ENCODE results near the gene CDK2. TPM values are rescaled to one million over a fixed set of nuclear protein-coding genes. Genes with fewer than 3 reads are reported as not detected.
"Not testable (repeated sequence)": the region's sequence is repeated elsewhere in the genome, so short reads cannot be mapped to it uniquely, and the experiment has no call there.

CDK2 gene
- polyA plus RNA-seq, 4 donors = 7.6 to 69.3 (median 15.3) TPM

GRCh38 chr12:55991110-55991509 is 24.5 kb downstream of the CDK2 start:
- no peak overlapping the region for H3K27ac ChIP-seq (ENCODE audit: low read depth in 1 of 3, low read length in 2 of 3)
- WGBS, 3 donors = 80 to 90% (median 90%) methylated on average over 3 of the region's 3 CpGs
- DNase-seq = no peak
- H3K9me3 ChIP-seq (ENCODE audit: control insufficient read depth in 2 of 2, insufficient read depth in 1 of 2, low read depth in 1 of 2, low read length in 1 of 2) = no peaks in the 10 kb centered on the region
- H3K4me3 ChIP-seq (ENCODE audit: low read depth in 1 of 3, low read length in 3 of 3) = no peak overlapping the region
- peaks cover 14 to 71% (median 31%) of the 10 kb centered on the region in 3 donors for H3K36me3 ChIP-seq (ENCODE audit: control insufficient read depth in 3 of 3, insufficient read depth in 2 of 3, low read depth in 1 of 3, low read length in 3 of 3)
- no peak for FAIRE-seq
- peaks cover 0 to 29% (median 0%) of the 10 kb centered on the region in 3 donors for H3K4me1 ChIP-seq (ENCODE audit: control insufficient read depth in 3 of 3, insufficient read depth in 2 of 3, low read depth in 1 of 3, low read length in 2 of 3)
- H3K27me3 ChIP-seq (ENCODE audit: control insufficient read depth in 3 of 3, insufficient read depth in 3 of 3, low read length in 3 of 3) = no peaks in the 10 kb centered on the region

DNA sequence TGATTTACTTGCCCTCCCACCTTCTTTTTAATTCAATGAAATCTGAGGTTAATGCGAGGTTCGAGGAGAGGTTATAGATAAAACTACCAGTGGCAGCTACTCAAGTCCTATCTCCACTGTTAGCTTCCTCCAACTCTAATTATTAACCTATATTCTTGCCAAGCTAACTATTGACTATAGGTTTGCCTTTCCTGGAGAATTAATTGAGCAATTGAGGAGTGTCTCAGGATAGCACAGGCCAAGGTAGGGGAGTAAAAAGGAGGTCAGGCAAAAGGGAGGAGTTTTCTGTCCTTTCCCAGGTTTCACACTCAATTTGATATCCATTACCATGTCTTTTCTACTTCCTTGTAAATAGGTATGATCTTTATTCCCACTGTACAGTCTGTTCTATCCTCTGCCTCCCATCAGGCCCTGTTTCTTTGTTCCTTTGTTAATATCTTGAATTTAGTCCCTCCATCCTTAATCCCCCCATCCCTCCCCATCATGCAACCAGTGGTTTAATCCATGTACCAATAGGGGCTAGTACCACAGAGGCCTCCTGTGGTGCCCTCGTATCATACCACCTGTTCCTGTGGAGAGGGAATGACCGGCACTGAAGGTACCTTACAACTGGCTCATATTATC is 26.7 kb downstream of the CDK2 start:
- Histone ChIP-seq H3K27me3 (ENCODE audit: control insufficient read depth in 3 of 3, insufficient read depth in 3 of 3, low read length in 3 of 3) (no peaks in the 10 kb centered on the region), H3K4me3 (ENCODE audit: low read depth in 1 of 3, low read length in 3 of 3) (no peak overlapping the region), H3K36me3 (ENCODE audit: control insufficient read depth in 3 of 3, insufficient read depth in 2 of 3, low read depth in 1 of 3, low read length in 3 of 3) (peaks cover 11 to 53% (median 25%) of the 10 kb centered on the region in 3 donors), H3K27ac (ENCODE audit: low read depth in 1 of 3, low read length in 2 of 3) (peak overlapping the region; percentile 30 to 34 (median 30)), H3K9me3 (ENCODE audit: control insufficient read depth in 2 of 2, insufficient read depth in 1 of 2, low read depth in 1 of 2, low read length in 1 of 2) (no peaks in the 10 kb centered on the region), H3K4me1 (ENCODE audit: control insufficient read depth in 3 of 3, insufficient read depth in 2 of 3, low read depth in 1 of 3, low read length in 2 of 3) (peaks cover 0 to 37% (median 0%) of the 10 kb centered on the region in 3 donors)
- 48 to 70% (median 53%) methylated on average over 4 of the region's 4 CpGs for WGBS, 3 donors
- no peak for FAIRE-seq
- DNase-seq = peak; percentile 38 to 62

- no peak for FAIRE-seq
- H3K27ac ChIP-seq (ENCODE audit: low read depth in 1 of 3, low read length in 2 of 3) = peak overlapping the region in 2 of 3 donors; percentile 28 to 90
- 48 to 74% (median 64%) methylated on average over 8 of the region's 8 CpGs for WGBS, 3 donors
- H3K36me3 ChIP-seq (ENCODE audit: control insufficient read depth in 3 of 3, insufficient read depth in 2 of 3, low read depth in 1 of 3, low read length in 3 of 3) = peaks cover 9 to 49% (median 22%) of the 10 kb centered on the region in 3 donors
- peaks cover 0 to 45% (median 0%) of the 10 kb centered on the region in 3 donors for H3K4me1 ChIP-seq (ENCODE audit: control insufficient read depth in 3 of 3, insufficient read depth in 2 of 3, low read depth in 1 of 3, low read length in 2 of 3)
- H3K4me3 ChIP-seq (ENCODE audit: low read depth in 1 of 3, low read length in 3 of 3) = no peak overlapping the region
- no peaks in the 10 kb centered on the region for H3K27me3 ChIP-seq (ENCODE audit: control insufficient read depth in 3 of 3, insufficient read depth in 3 of 3, low read length in 3 of 3)
- peak; percentile 71 to 78 for DNase-seq
- no peaks in the 10 kb centered on the region for H3K9me3 ChIP-seq (ENCODE audit: control insufficient read depth in 2 of 2, insufficient read depth in 1 of 2, low read depth in 1 of 2, low read length in 1 of 2)
These were observed 28.7 kb downstream of the CDK2 start for GRCh38 chr12:55995366-55995765.

DNA sequence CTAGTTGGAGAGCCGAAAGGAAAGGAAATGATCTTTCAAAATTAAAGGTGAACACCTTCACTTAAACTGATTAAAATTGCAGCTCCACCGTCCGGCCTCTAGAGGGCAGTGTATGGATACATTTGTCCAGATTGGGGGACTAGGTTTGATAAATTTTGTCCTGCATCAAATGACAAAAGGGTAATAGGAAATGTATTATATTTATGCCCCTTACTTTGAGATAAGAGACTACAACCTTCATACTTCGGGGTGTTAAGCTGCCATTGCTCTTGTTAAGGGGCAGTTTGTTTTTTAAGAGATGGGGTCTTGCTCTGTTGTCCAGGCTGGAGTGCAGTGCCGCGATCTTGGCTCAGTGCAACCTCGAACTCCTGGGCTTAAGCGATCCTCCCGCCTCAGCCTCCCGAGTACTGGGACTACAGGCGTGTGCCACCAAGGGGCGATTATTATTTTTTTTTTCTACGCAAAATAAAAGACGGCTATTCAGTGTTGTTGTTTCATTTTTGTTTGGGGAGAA is 29.6 kb downstream of the CDK2 start:
- H3K9me3 ChIP-seq (ENCODE audit: control insufficient read depth in 2 of 2, insufficient read depth in 1 of 2, low read depth in 1 of 2, low read length in 1 of 2) = no peaks in the 10 kb centered on the region
- no peaks in the 10 kb centered on the region for H3K27me3 ChIP-seq (ENCODE audit: control insufficient read depth in 3 of 3, insufficient read depth in 3 of 3, low read length in 3 of 3)
- H3K36me3 ChIP-seq (ENCODE audit: control insufficient read depth in 3 of 3, insufficient read depth in 2 of 3, low read depth in 1 of 3, low read length in 3 of 3) = peaks cover 9 to 46% (median 13%) of the 10 kb centered on the region in 3 donors
- H3K4me1 ChIP-seq (ENCODE audit: control insufficient read depth in 3 of 3, insufficient read depth in 2 of 3, low read depth in 1 of 3, low read length in 2 of 3) = peaks cover 0 to 52% (median 0%) of the 10 kb centered on the region in 3 donors
- no peak for FAIRE-seq
- peak overlapping the region; percentile 49 to 90 (median 83) for H3K27ac ChIP-seq (ENCODE audit: low read depth in 1 of 3, low read length in 2 of 3)
- WGBS, 3 donors = 13 to 24% (median 18%) methylated on average over 14 of the region's 14 CpGs
- peak overlapping the region in 2 of 3 donors; percentile 63 to 94 for H3K4me3 ChIP-seq (ENCODE audit: low read depth in 1 of 3, low read length in 3 of 3)
- DNase-seq = peak; percentile 79 to 82

DNA sequence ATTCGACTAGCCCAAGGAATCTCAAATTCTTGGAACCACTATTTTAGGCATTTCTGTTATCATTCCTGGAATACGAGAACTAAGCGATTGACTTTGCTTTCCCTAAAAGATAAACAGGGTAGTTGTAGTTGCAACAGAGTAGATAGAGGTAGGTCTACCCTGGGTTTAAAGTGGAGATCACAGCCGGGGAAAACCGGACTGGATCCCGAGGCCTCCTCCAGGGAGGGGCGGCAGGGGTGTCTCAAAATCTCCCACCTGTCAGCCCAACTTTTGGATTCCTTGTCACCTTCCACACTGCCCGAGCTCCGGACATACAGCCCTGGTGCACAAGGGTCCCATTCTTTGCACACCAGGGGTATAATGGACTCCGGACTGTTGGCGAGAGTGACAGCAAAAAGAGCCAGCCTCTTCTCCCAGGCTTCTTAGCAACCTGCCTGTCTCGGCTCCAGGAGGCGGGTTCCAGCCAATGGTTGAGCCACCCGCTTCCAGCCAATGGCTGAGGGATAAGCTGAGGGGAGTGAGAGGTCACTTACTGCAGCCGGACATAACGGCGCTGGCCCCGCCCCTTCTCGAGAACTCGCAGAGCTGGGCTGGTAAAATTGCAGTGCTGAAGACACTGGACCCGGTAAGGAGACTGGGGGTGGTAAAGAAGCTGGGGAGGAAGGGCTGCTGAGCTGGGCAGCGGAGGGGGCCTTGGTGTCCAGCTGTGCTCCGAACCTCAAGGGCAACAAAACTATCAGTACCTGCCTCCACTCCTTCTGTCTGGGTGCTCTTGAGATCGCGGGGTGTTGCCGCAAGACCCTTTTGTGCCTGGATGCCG is 30.3 kb downstream of the CDK2 start, which contains the start of gene SUOX:
Gene SUOX (plus strand): TSS at position 562 of the 820 bp plus-strand sequence. CDS start 4,946 bp downstream, outside the sequence.
- Histone ChIP-seq H3K36me3 (ENCODE audit: control insufficient read depth in 3 of 3, insufficient read depth in 2 of 3, low read depth in 1 of 3, low read length in 3 of 3) (peaks cover 8 to 42% (median 10%) of the 10 kb centered on the region in 3 donors), H3K4me1 (ENCODE audit: control insufficient read depth in 3 of 3, insufficient read depth in 2 of 3, low read depth in 1 of 3, low read length in 2 of 3) (peaks cover 0 to 59% (median 1%) of the 10 kb centered on the region in 3 donors), H3K27ac (ENCODE audit: low read depth in 1 of 3, low read length in 2 of 3) (peak within 1 kb of the TSS; percentile 49 to 90 (median 83)), H3K4me3 (ENCODE audit: low read depth in 1 of 3, low read length in 3 of 3) (peak within 1 kb of the TSS; percentile 37 to 94 (median 63)), H3K27me3 (ENCODE audit: control insufficient read depth in 3 of 3, insufficient read depth in 3 of 3, low read length in 3 of 3) (no peaks in the 10 kb centered on the region), H3K9me3 (ENCODE audit: control insufficient read depth in 2 of 2, insufficient read depth in 1 of 2, low read depth in 1 of 2, low read length in 1 of 2) (no peaks in the 10 kb centered on the region)
- DNase-seq (peak; percentile 96 to 99), FAIRE-seq (no peak)
- 2 to 7% (median 3%) methylated on average over 27 of the region's 27 CpGs for WGBS, 3 donors

- no peaks in the 10 kb centered on the region for H3K9me3 ChIP-seq (ENCODE audit: control insufficient read depth in 2 of 2, insufficient read depth in 1 of 2, low read depth in 1 of 2, low read length in 1 of 2)
- peak in 1 of 2 donors; percentile 47 for DNase-seq
- H3K27ac ChIP-seq (ENCODE audit: low read depth in 1 of 3, low read length in 2 of 3) = peak overlapping the region in 2 of 3 donors; percentile 83 to 90
These were observed 30.9 kb downstream of the CDK2 start for GRCh38 chr12:55997535-55997859.

DNA sequence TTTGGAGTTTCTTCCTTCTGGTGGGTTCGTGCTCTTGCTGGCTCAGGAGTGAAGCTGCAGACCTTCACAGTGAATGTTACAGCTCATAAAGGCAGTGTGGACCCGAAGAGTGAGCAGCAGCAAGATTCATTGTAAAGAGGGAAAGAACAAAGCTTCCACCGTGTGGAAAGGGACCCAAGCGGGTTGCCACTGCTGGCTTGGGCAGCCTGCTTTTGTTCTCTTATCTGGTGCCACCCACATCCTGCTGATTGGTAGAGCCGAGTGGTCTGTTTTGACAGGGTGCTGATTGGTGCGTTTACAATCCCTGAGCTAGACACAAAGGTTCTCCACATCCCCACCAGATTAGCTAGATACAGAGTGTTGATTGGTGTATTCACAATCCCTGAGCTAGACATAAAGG is 32.9 kb downstream of the CDK2 start:
- DNase-seq; H3K27ac ChIP-seq (ENCODE audit: low read depth in 1 of 3, low read length in 2 of 3); H3K4me3 ChIP-seq (ENCODE audit: low read depth in 1 of 3, low read length in 3 of 3); H3K27me3 ChIP-seq (ENCODE audit: control insufficient read depth in 3 of 3, insufficient read depth in 3 of 3, low read length in 3 of 3); FAIRE-seq; H3K9me3 ChIP-seq (ENCODE audit: control insufficient read depth in 2 of 2, insufficient read depth in 1 of 2, low read depth in 1 of 2, low read length in 1 of 2): not testable (repeated sequence)
- peaks cover 0 to 49% (median 3%) of the 10 kb centered on the region in 3 donors for H3K4me1 ChIP-seq (ENCODE audit: control insufficient read depth in 3 of 3, insufficient read depth in 2 of 3, low read depth in 1 of 3, low read length in 2 of 3)
- whole genome bisulfite sequencing, 3 donors = 70 to 81% (median 73%) methylated on average over 5 to 6 of the region's 6 CpGs
- H3K36me3 ChIP-seq (ENCODE audit: control insufficient read depth in 3 of 3, insufficient read depth in 2 of 3, low read depth in 1 of 3, low read length in 3 of 3) = peaks cover 0 to 48% (median 0%) of the 10 kb centered on the region in 3 donors

More at GRCh38 chr12:55997535-55997859, 30.9 kb downstream of the CDK2 start:
- H3K4me3 ChIP-seq (ENCODE audit: low read depth in 1 of 3, low read length in 3 of 3) = peak overlapping the region; percentile 37 to 94 (median 63)
- peaks cover 4 to 42% (median 4%) of the 10 kb centered on the region in 3 donors for H3K36me3 ChIP-seq (ENCODE audit: control insufficient read depth in 3 of 3, insufficient read depth in 2 of 3, low read depth in 1 of 3, low read length in 3 of 3)
- WGBS, 3 donors = 4 to 13% (median 6%) methylated on average over 5 of the region's 5 CpGs
- no peak for FAIRE-seq
- H3K4me1 ChIP-seq (ENCODE audit: control insufficient read depth in 3 of 3, insufficient read depth in 2 of 3, low read depth in 1 of 3, low read length in 2 of 3) = peaks cover 0 to 63% (median 3%) of the 10 kb centered on the region in 3 donors
- H3K27me3 ChIP-seq (ENCODE audit: control insufficient read depth in 3 of 3, insufficient read depth in 3 of 3, low read length in 3 of 3) = no peaks in the 10 kb centered on the region

GRCh38 chr12:55999999-56000540 is 33.4 kb downstream of the CDK2 start:
- not testable (repeated sequence) for FAIRE-seq; H3K9me3 ChIP-seq (ENCODE audit: control insufficient read depth in 2 of 2, insufficient read depth in 1 of 2, low read depth in 1 of 2, low read length in 1 of 2); DNase-seq; H3K4me3 ChIP-seq (ENCODE audit: low read depth in 1 of 3, low read length in 3 of 3); H3K27ac ChIP-seq (ENCODE audit: low read depth in 1 of 3, low read length in 2 of 3); H3K27me3 ChIP-seq (ENCODE audit: control insufficient read depth in 3 of 3, insufficient read depth in 3 of 3, low read length in 3 of 3)
- WGBS, 3 donors = 95 to 96% (median 96%) methylated on average over 14 to 33 of the region's 33 CpGs
- Histone ChIP-seq H3K4me1 (ENCODE audit: control insufficient read depth in 3 of 3, insufficient read depth in 2 of 3, low read depth in 1 of 3, low read length in 2 of 3) (peaks cover 0 to 44% (median 3%) of the 10 kb centered on the region in 3 donors), H3K36me3 (ENCODE audit: control insufficient read depth in 3 of 3, insufficient read depth in 2 of 3, low read depth in 1 of 3, low read length in 3 of 3) (peaks cover 0 to 53% (median 0%) of the 10 kb centered on the region in 3 donors)

Data from small intestine (tissue), 7 donors.